Erythroblast (primary cell): ENCODE data around the gene S100A2.
"Not testable (repeated sequence)": the region's sequence is repeated elsewhere in the genome, so short reads cannot be mapped to it uniquely, and the experiment has no call there.

Source experiments
- DNase-seq, 2 experiments: peaks; one replicate each; lab custom pipeline; 2025; lab: John Stamatoyannopoulos, UW
- GATA1 ChIP-seq: IDR thresholded peaks from 2 replicates; pipeline ENCODE4 v1.6.1; 2011; ENCODE audit warnings: low read depth, mild to moderate bottlenecking, control low read depth, low read length, moderate library complexity
- POLR2A ChIP-seq: IDR thresholded peaks from 2 replicates; pipeline ENCODE4 v1.6.1; 2011; ENCODE audit warnings: mild to moderate bottlenecking, low read length

Gene S100A2

GRCh38 chr1:153566414-153567371, 1.0 kb upstream of the S100A2 start:
- TF ChIP-seq GATA1 (no peak), POLR2A (peak; percentile 70)
- peak; percentile 95 to 96 for DNase-seq

DNA sequence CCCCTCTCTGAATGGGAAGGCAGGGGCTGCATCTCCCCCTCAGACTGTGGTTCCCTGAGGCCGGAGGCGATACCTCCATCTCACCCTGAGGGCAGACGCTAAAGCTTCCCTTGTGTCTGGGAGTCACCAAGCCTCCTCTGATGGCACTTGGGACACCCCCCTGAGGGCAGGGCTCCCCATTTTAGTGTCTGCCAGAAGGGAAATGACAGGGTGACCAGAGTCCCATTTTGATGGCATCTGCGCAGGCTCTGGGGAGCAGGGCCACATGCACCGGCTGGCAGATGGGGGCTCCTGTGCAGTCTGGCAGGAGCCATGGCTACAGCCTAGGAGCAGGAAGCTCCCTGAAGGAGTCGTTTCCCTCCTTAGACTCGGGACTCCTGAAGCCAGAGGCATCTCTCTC, 1.7 kb downstream of the S100A2 start:
- TF ChIP-seq POLR2A (no peak), GATA1 (no peak)
- no peak for DNase-seq

DNA sequence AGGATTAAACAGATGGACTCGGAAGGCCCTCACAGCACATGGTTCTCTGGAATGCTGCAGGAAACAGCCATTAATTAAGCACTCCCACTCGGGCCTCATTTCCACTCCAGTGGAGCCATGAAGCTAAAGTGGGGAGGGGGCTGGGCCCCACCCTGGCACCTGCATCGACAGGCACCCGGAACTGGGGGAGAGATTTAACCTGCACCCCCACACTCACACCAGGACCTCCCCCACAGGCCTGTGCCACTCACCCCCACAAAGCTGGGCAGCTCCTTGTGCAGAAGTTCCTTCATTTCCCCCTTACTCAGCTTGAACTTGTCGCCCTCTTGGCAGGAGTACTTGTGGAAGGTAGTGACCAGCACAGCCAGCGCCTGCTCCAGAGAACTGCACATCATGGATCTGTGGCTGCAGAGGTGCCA, 2.2 kb downstream of the S100A2 start:
- TF ChIP-seq GATA1: no peak
- TF ChIP-seq POLR2A: no peak
- DNase-seq: no peak

GRCh38 chr1:153562021-153562420, 3.6 kb downstream of the S100A2 start:
- DNase-seq: not testable (repeated sequence)

- TF ChIP-seq GATA1 (no peak), POLR2A (no peak)
- no peak for DNase-seq
Measured at GRCh38 chr1:153561466-153561985, 4.1 kb downstream of the S100A2 start.

- no peak for TF ChIP-seq GATA1
- no peak for TF ChIP-seq POLR2A
- DNase-seq: no peak
Measured at GRCh38 chr1:153560771-153561465, 4.7 kb downstream of the S100A2 start.

DNA sequence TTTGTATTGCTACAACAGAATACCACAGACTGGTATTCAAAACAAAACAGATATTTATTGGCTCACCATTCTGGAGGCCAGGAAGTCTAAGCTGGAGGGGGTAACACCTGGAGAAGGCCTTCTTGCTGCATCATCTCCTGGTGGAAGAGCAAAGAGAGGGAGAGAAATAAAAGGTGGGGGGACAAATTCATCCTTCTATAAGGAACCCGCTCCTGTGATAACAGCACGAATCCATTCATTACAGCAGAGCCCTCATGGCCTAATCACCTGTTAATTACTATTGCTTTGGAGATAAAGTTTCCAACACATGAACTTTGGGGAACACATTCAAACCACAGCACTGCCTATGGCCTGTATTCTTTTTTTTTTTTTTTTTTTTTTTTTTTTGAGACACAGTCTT, 5.4 kb downstream of the S100A2 start:
- TF ChIP-seq GATA1 (no peak), POLR2A (no peak)
- DNase-seq: no peak

DNA sequence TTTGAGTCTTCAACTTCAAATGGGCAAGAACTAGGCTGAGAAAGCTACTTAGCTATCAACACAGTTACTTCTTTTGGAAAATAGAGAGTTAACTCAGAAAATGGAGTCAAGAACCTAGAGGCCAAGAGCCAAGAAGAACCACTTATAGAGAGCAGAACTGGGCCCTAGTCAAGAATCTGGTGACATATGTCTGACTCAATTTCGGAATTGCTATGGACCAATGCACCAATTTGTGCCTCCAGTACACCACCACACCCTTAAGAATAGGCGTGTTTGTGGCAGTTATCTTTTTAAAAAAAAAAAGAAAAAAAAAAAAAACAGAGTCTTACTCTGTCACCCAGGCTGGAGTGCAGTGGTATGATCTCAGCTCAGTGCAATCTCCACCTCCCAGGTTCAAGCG, 7.8 kb downstream of the S100A2 start:
- TF ChIP-seq POLR2A: no peak
- no peak for DNase-seq

GRCh38 chr1:153556348-153556747, 9.3 kb downstream of the S100A2 start:
- TF ChIP-seq POLR2A (no peak), GATA1 (no peak)
- DNase-seq: no peak

DNA sequence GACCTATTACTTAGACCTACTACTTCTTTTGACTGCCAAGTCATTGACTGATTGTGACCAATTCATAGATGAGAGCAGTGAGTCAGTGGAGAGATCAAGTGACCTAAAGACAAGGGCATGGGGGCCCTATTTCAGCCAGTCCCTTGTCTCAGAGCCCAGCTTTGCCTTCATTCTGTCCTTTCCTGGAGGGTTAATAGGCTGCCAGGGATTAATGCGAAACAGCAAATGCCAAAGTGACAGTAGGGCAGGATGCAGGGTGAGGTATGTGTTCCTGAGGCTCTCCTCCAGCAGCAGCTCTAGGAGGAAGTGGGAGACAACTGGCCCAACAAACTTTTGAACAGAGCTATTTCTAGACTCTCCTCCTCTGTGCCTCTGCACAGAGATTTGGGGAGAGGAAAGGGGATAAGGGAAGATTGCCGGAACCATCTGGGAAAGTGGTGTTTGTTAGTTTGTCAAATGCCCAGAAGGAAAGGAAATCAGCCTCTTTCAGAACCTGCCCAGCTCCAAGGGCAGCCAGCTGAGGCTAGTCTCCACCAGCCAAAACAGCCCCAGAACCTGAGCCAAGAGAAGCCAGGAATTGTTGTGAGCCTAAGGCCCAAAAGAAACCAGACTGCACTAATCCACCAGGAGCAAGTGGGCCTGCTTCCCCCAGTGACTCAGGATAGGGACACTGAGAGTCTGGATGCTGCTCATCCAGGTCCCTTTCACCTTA, 11.7 kb downstream of the S100A2 start:
- TF ChIP-seq GATA1 (no peak), POLR2A (no peak)
- peak; percentile 48 to 54 for DNase-seq

GRCh38 chr1:153553096-153553495, 12.5 kb downstream of the S100A2 start:
- peak; percentile 51 to 80 for DNase-seq
- no peak for TF ChIP-seq GATA1
- TF ChIP-seq POLR2A: peak; percentile 22

DNA sequence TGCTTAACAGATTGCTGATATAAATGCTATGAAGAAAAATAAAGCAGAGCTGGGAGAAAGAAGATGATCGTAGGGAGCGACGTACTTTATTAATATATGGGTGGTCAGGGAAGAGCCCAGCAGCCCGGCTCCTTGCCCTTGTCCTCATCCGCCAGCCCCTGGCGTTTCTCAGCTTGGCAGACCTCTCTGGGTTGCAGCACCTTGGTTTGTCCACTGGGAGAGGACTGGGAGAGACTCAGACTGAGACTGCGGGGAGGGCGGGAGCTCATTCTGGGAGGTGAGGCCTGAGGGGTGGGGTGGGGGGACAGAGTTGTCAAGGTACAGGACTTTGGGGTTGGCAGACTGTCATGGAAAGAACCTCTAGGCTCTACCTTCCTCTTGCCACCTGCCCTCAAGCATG, 13.3 kb downstream of the S100A2 start:
- no peak for TF ChIP-seq POLR2A
- no peak for TF ChIP-seq GATA1
- no peak for DNase-seq

GRCh38 chr1:153550827-153551500, 14.7 kb downstream of the S100A2 start:
- TF ChIP-seq POLR2A: no peak
- TF ChIP-seq GATA1: no peak
- no peak for DNase-seq
